HepG2 (cell line): ENCODE results near the gene TOE1.

ENCODE experiments used
- ZNF704 ChIP-seq: sonication (generic); formaldehyde crosslinking; IDR thresholded peaks from 2 replicates; pipeline ENCODE4 v1.8.1; 2023; ENCODE audit warnings: mild to moderate bottlenecking, inconsistent platforms, moderate library complexity, missing genetic modification reagents, borderline replicate concordance
- TF ChIP-seq, protein P1 (sequence below): IDR thresholded peaks from 2 replicates; pipeline ENCODE4 v1.6.1; 2012; ENCODE audit warnings: inconsistent platforms

DNA sequence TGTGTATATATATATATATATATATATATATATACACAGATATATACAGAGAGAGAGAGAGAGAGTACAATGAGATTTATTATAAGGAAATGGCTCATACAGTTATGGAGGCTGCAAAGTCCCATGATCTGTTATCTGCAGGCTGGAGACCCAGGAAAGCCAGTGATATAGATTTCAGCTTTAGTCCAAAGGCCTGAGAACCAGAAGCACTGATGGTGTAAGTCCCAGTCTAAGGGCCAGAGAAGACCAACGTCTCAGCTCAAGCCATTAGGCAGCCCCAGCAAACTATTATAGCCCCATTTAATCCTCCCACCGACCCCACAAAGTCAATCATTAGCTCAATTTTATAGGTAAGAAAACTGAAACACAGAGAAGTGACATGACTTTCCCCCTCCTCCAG lies 48.3 kb upstream of the TOE1 start:
- no peak for TF ChIP-seq ZNF704 (CRISPR knock-in tag)
- TF ChIP-seq, protein P1, sequence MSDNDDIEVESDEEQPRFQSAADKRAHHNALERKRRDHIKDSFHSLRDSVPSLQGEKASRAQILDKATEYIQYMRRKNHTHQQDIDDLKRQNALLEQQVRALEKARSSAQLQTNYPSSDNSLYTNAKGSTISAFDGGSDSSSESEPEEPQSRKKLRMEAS, result no peak
